Ishikawa (cell line): ENCODE data around the gene MTMR10.

ENCODE experiments used
- CEBPB ChIP-seq: IDR thresholded peaks from 2 replicates; pipeline ENCODE4 v1.6.1; 2012
- EGR1 ChIP-seq: IDR thresholded peaks from 2 replicates; pipeline ENCODE4 v1.6.1; 2012
- TEAD4 ChIP-seq: IDR thresholded peaks from 2 replicates; pipeline ENCODE4 v1.6.1; 2012

DNA sequence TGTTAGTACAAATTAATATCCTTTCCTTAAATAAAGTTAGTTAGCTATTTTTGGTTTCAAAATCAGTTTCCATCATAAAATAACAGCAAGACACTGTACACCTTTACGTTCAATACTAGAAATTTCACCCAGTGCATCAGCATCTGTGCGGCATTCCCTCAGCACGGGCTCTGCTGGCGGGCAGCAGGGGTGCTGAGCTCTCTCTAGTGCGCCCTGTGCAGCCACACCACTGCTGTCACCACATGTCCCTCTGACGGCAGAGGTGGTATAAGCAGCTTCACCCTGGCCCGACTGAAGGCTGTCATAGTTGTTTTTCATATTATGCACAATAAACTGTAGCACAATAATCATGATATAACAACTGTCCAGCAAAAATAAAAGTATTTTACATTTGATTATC is 52.3 kb downstream of the MTMR10 start:
- no peak for TF ChIP-seq CEBPB
- TF ChIP-seq EGR1, result no peak
- no peak for TF ChIP-seq TEAD4
